SKM-1 (cell line): Measurements from ENCODE around the gene ADAMTS17.

Experiments used
- DNase-seq: peaks from one replicate; lab custom pipeline; 2025; ENCODE audit not compliant: unreplicated experiment; lab: John Stamatoyannopoulos, UW

ADAMTS17 gene, protein sequence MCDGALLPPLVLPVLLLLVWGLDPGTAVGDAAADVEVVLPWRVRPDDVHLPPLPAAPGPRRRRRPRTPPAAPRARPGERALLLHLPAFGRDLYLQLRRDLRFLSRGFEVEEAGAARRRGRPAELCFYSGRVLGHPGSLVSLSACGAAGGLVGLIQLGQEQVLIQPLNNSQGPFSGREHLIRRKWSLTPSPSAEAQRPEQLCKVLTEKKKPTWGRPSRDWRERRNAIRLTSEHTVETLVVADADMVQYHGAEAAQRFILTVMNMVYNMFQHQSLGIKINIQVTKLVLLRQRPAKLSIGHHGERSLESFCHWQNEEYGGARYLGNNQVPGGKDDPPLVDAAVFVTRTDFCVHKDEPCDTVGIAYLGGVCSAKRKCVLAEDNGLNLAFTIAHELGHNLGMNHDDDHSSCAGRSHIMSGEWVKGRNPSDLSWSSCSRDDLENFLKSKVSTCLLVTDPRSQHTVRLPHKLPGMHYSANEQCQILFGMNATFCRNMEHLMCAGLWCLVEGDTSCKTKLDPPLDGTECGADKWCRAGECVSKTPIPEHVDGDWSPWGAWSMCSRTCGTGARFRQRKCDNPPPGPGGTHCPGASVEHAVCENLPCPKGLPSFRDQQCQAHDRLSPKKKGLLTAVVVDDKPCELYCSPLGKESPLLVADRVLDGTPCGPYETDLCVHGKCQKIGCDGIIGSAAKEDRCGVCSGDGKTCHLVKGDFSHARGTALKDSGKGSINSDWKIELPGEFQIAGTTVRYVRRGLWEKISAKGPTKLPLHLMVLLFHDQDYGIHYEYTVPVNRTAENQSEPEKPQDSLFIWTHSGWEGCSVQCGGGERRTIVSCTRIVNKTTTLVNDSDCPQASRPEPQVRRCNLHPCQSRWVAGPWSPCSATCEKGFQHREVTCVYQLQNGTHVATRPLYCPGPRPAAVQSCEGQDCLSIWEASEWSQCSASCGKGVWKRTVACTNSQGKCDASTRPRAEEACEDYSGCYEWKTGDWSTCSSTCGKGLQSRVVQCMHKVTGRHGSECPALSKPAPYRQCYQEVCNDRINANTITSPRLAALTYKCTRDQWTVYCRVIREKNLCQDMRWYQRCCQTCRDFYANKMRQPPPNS

GRCh38 chr15:100341750-100342560 lies at the start of gene ADAMTS17:
TSS of gene ADAMTS17 (minus strand) at chr15:100341975. CDS start at chr15:100341899, 76 bp downstream.
- DNase-seq = peak; percentile 90

DNA sequence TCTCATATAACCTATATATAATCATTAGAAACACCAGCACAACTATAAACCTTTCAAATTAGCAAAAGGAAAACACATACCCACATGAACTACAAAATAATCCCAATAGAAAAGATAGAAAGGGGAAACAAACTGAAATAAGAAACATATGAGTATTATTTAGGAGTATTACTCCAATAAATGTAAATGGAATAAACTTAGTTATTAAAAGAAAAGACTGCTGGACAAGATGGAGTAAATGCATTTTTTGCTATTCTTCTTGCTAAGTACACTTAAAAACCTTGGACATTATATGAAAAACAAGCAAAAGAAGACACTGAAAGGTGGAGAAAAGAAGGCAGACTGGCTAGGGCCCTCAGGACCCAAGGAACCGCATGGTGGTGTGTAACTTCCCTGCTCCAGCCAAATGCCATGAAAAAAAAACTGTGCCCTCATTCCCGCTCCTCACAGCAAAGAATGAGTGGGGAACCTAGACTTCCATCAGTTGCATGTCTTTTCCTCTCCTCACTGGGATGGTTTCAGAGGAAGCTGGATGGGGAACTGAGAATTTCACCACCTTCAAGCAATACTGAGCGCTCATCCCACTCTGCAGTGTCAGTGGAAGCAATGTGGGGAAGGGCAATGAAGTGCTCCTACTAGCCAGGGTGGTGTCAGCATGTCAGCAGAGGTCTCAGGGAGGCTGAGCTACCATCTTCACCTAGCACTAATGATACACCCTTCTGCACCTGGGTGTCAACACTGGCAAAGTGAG lies 43.7 kb upstream of the ADAMTS17 start:
- DNase-seq = no peak

- DNase-seq = no peak
Measured at GRCh38 chr15:100384108-100384410, 42.3 kb upstream of the ADAMTS17 start.

GRCh38 chr15:100383302-100384107 lies 41.7 kb upstream of the ADAMTS17 start:
- no peak for DNase-seq

- no peak for DNase-seq
Measured at GRCh38 chr15:100373942-100374341, 32.2 kb upstream of the ADAMTS17 start.

DNA sequence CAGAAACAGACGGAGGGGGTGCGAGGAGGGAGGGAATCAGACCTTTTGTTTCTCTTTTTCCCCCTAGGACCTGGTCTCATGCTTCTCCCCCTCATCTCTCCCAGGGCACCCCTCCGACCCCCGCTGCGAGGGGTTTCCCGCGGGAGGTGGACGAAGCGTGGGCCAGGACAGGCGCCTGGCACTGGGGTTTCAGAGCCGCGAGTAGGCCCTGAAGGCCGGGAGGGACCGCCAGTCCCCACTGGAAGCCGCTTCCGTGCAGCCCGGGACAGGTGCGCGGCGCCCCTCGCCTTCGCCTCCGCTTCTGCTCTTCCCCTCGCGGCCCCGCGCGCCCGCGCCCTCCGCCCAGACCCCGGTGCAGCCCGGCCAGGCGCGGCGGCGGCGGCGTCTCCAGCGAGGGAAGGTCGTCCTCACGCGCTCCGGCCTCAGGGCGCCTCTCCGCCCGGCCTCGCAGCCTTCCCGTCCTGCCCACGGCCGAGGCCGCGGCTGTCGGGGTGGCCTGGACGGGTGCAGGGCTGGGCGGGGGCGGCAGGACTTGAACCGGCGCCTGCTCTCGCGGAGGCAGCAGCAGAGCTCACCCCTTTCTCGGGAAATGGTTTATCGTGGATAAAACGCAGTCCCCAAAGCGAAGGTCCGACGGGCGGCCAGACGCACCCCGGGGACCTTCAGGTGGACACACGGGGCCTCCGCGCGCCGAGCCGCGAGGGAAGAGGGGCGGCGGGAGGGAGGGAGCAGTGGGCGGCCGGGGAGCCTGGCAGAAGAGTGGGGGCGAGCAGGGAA lies 31.5 kb upstream of the ADAMTS17 start:
- DNase-seq = no peak

DNA sequence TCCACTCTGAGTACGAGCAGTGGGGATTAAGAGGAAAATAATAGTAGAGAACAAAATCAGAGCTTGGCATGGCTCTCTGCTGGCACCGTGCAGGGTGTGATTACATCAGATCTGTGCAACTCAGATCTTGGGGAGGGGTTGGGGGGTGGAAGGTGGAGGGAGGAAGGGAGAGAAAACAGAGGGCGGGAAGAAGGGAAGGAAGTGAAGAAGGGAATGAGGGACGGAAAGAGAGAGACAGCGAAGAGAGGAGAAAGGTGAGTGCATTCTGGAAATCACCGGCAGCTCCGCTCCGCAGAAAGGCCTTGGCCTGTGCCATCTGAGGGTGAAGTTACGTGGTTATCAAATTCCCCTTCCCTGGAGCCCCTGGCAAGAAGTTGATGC lies 31.0 kb upstream of the ADAMTS17 start:
- DNase-seq = no peak

GRCh38 chr15:100355342-100355741 lies 13.6 kb upstream of the ADAMTS17 start:
- DNase-seq = no peak

DNA sequence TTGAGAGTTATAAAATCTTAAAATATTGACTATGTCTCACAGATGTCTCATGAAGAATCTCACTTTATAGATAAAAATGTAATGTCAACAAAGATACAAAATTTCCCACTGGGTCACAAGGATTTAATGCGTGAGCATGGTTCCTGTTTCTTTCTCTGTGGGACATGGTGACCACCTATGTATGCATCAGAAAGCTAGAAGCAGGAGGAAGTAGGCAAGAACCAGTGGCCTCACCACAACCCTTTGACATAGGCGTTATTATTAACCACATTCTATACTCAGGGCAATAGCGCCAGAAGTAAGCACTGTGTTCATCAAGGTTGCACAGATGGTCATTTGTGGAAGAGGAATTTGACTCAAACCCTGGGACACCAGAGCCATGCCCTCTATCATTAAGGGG lies 11.7 kb upstream of the ADAMTS17 start:
- no peak for DNase-seq

- peak; percentile 55 for DNase-seq
Measured at GRCh38 chr15:100350434-100351226, 8.9 kb upstream of the ADAMTS17 start.

DNA sequence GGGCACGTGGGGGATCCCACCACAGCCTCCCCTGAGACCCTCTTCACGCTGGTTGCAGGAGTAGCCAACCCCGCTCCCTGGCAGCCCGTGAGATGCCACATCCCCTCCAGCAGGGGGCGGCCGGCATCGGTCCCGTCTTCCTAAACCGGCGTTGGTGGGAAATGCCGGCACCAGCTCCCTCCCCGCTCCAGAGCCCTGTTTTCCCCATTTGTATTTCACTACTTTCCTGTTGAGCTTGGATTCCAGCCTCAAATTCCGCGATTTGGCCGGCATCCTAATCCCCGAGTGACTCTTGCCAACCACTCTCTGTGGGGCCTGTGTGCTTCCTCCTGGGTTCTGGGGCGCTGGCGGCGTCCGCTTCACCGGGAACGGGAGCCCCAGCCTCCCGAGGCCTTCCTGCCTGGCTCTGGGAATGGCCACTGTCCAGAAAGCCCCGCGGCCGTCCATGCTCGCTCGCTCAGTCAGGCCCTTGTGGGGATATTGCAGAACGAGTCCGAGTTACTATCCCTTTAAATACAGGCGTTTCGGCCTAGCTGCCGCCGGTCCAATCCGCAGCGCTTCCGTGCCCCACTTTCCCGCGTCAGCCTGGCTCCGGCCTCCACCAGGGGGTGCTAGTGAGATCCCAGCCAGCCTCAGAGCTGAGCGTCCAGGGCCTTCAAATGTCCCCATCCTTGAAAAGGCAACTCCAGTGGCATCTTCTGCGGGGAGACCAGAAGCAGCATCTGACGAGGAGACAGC lies 8.1 kb upstream of the ADAMTS17 start:
- peak; percentile 72 for DNase-seq

GRCh38 chr15:100349321-100349695 lies 7.5 kb upstream of the ADAMTS17 start:
- no peak for DNase-seq

GRCh38 chr15:100348578-100348977 lies 6.8 kb upstream of the ADAMTS17 start:
- DNase-seq = no peak

GRCh38 chr15:100346866-100347512 lies 5.2 kb upstream of the ADAMTS17 start:
- no peak for DNase-seq

DNA sequence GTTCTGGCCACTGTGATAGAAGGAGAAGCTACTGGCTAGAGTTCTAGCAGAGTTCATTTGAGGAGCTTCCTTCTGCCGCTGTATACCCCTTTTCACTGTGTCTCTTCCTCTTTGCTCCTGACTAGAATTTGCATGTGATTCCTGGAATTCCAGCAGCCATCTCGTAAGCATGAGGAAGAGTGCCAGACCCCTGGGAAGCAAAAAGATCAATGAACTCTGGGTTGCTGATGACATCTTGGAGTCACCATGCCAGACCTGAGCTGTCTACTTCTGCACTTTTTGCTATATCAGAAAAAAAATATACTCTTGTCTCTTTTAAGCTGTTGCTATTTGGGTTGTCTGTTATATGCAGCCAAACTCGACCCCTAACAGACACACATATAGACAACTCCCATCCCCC lies 3.7 kb upstream of the ADAMTS17 start:
- no peak for DNase-seq

GRCh38 chr15:100343251-100343650 lies 1.5 kb upstream of the ADAMTS17 start:
- no peak for DNase-seq

- DNase-seq = no peak
Measured at GRCh38 chr15:100341239-100341749, 481 bp downstream of the ADAMTS17 start.
